Transverse colon (tissue), 4 donors: ENCODE measurements around the gene DENND1A. TPM values are rescaled to one million over a fixed set of nuclear protein-coding genes. Genes with fewer than 3 reads are reported as not detected.

Experiments
- DNase-seq: peaks from one replicate; pipeline ENCODE4 v3.0.0-alpha.2; 2019
- H3K27ac ChIP-seq, 4 donors: fragments of 200-600 bp; sonication (generic); 2 replicates each; pipeline ENCODE4 v1.5.1; 2016 to 2018; ENCODE audit warnings: inconsistent platforms in 4 of 4
- H3K27me3 ChIP-seq: fragments of 200-600 bp; sonication (generic); 2 replicates; pipeline ENCODE4 v1.5.1; 2017; ENCODE audit warnings: inconsistent platforms
- H3K36me3 ChIP-seq, 4 donors: fragments of 200-600 bp; sonication (generic); 2 replicates each; pipeline ENCODE4 v1.5.1; 2017 to 2019; ENCODE audit warnings: inconsistent platforms in 4 of 4
- H3K4me1 ChIP-seq, 4 donors: fragments of 200-600 bp; sonication (generic); 2 replicates each; pipeline ENCODE4 v1.5.1; 2017 to 2020; ENCODE audit warnings: inconsistent platforms in 4 of 4
- H3K4me3 ChIP-seq, 4 donors: fragments of 200-600 bp; sonication (generic); 1 replicate in 1 of 4; 2 replicates in 3 of 4; pipeline versions ENCODE4 v1.5.1 to v1.6.1; 2017 to 2019; ENCODE audit warnings: inconsistent platforms in 4 of 4
- H3K9me3 ChIP-seq, 2 donors: fragments of 200-600 bp; sonication (generic); 2 replicates each; pipeline ENCODE4 v1.5.1; 2017 to 2019; ENCODE audit warnings: inconsistent platforms in 2 of 2
- CTCF ChIP-seq, 5 experiments: fragments of 200-600 bp in 3 of 5; fragments of 450-650 bp in 2 of 5; sonication (generic) in 3 of 5; IDR thresholded peaks; 1 replicate in 2 of 5; 2 replicates in 3 of 5; pipeline ENCODE4 v1.5.1; 2016 to 2017; ENCODE audit warnings: antibody characterized with exemption in 5 of 5, inconsistent platforms in 3 of 5, mild to moderate bottlenecking in 2 of 5, moderate library complexity in 1 of 5
- EP300 ChIP-seq: sonication (generic); formaldehyde crosslinking; IDR thresholded peaks from one replicate; pipeline ENCODE4 v1.6.1; 2017; ENCODE audit warnings: antibody characterized with exemption, low read depth
- POLR2A ChIP-seq: fragments of 450-650 bp; IDR thresholded peaks from one replicate; pipeline ENCODE4 v1.6.1; 2016; ENCODE audit warnings: antibody characterized with exemption, mild to moderate bottlenecking, moderate library complexity
- POLR2AphosphoS5 ChIP-seq, 3 donors: sonication (generic); formaldehyde crosslinking; IDR thresholded peaks; one replicate each; pipeline ENCODE4 v1.6.1; 2016; ENCODE audit warnings: antibody characterized with exemption in 3 of 3
- WGBS, 2 donors: methylation state at CpG; one replicate each; pipeline ENCODE4 v1.1.5; 2018; ENCODE audit warnings: low coverage in 1 of 2; 5-methylcytosine and 5-hydroxymethylcytosine counted together
- in situ Hi-C, 4 donors: fragments of 200-750 bp; cut with MboI; loops; one replicate each; pipeline versions ENCODE4 v1.15.0 to v1.15.1; 2017; ENCODE audit warnings: low sequenced_read_pairs in 3 of 4, low pct_ligation_motif_present in 1 of 4, low pct_unique_long_range_greater_than_20kb in 1 of 4
- intact Hi-C: fragments of 100-400 bp; cut with DNase I; formaldehyde crosslinking; loops from one replicate; pipeline ENCODE4 v1.15.1; 2023; ENCODE audit warnings: low total_unique reads
- total RNA-seq, 4 donors: library from RNA; depleted of rRNA; stranded (reverse); fragments of >200 nt; gene quantifications; one replicate each; pipeline ENCODE4 v1.1.0, GENCODE V29; 2016

DENND1A gene
- total RNA-seq, 4 donors from 2014 or later, result 12.5 to 78.6 (median 40.0) TPM

- 79 to 88% methylated on average over 4 of the region's 4 CpGs for WGBS, 2 donors
- Histone ChIP-seq H3K9me3 (no peaks in the 10 kb centered on the region), H3K27me3 (no peaks in the 10 kb centered on the region), H3K4me1 (peaks cover 0 to 7% (median 0%) of the 10 kb centered on the region in 4 donors), H3K27ac (no peak overlapping the region), H3K36me3 (no peaks in the 10 kb centered on the region), H3K4me3 (no peak overlapping the region)
- no peak for TF ChIP-seq CTCF (IDR thresholded peaks at IDR 0.05)
- TF ChIP-seq POLR2A, result no peak
- no peak for TF ChIP-seq POLR2AphosphoS5 (IDR thresholded peaks at IDR 0.05)
- no peak for TF ChIP-seq EP300
- no peak for DNase-seq
- intact Hi-C loops (no loop called here), in situ Hi-C loops (no loop called here)
Observed at GRCh38 chr9:123860603-123861002, 69.3 kb downstream of the DENND1A start.

- no peak overlapping the region for H3K27ac ChIP-seq
- WGBS, 2 donors, result 98% methylated on average over 2 of the region's 2 CpGs; no CpG with 5 or more reads in 1 of the 2 donors
- intact Hi-C loops, result no loop called here
- H3K9me3 ChIP-seq, result peaks cover 4 to 5% of the 10 kb centered on the region in 2 donors
- in situ Hi-C loops, result no loop called here
- H3K36me3 ChIP-seq, result peaks cover 0 to 4% (median 2%) of the 10 kb centered on the region in 4 donors
- no peak for DNase-seq
- TF ChIP-seq POLR2A (no peak), CTCF (IDR thresholded peaks at IDR 0.05) (no peak), POLR2AphosphoS5 (IDR thresholded peaks at IDR 0.05) (no peak), EP300 (no peak)
- no peak overlapping the region for H3K4me3 ChIP-seq
- no peaks in the 10 kb centered on the region for H3K4me1 ChIP-seq
- H3K27me3 ChIP-seq, result no peaks in the 10 kb centered on the region
Observed at GRCh38 chr9:123852403-123852802, 77.5 kb downstream of the DENND1A start.

- TF ChIP-seq POLR2AphosphoS5 (IDR thresholded peaks at IDR 0.05), result no peak
- TF ChIP-seq EP300, result no peak
- TF ChIP-seq POLR2A, result no peak
- no peak for TF ChIP-seq CTCF (IDR thresholded peaks at IDR 0.05)
- WGBS, 2 donors, result 88 to 89% methylated on average over 7 of the region's 7 CpGs
- no peaks in the 10 kb centered on the region for H3K27me3 ChIP-seq
- in situ Hi-C loops (no loop called here), intact Hi-C loops (no loop called here)
- no peak for DNase-seq
- H3K36me3 ChIP-seq, result peaks cover 0 to 10% (median 3%) of the 10 kb centered on the region in 4 donors
- H3K4me1 ChIP-seq, result no peaks in the 10 kb centered on the region
- peaks cover 10% of the 10 kb centered on the region in 2 donors for H3K9me3 ChIP-seq
- H3K4me3 ChIP-seq, result no peak overlapping the region
- H3K27ac ChIP-seq, result no peak overlapping the region
Observed at GRCh38 chr9:123851851-123852250, 78.1 kb downstream of the DENND1A start.

- no peaks in the 10 kb centered on the region for H3K27me3 ChIP-seq
- H3K4me3 ChIP-seq, result no peak overlapping the region
- TF ChIP-seq EP300 (no peak), POLR2A (no peak), CTCF (IDR thresholded peaks at IDR 0.05) (no peak), POLR2AphosphoS5 (IDR thresholded peaks at IDR 0.05) (no peak)
- no peaks in the 10 kb centered on the region for H3K4me1 ChIP-seq
- 84 to 85% methylated on average over 2 to 3 of the region's 3 CpGs for WGBS, 2 donors
- in situ Hi-C loops (no loop called here), intact Hi-C loops (no loop called here)
- no peak for DNase-seq
- H3K27ac ChIP-seq, result no peak overlapping the region
- peaks cover 23 to 36% of the 10 kb centered on the region in 2 donors for H3K9me3 ChIP-seq
- peaks cover 0 to 30% (median 5%) of the 10 kb centered on the region in 4 donors for H3K36me3 ChIP-seq
Observed at GRCh38 chr9:123848447-123849085, 81.4 kb downstream of the DENND1A start.
